ENCODE results near the gene MELTF.
A peak's percentile ranks its signal among the peaks of the same experiment; 100 is the strongest.

MELTF gene

GRCh38 chr3:196968233-196969133, 61.1 kb downstream of the MELTF start, which contains the start of gene PIGZ:
Gene PIGZ, minus strand, starts transcription at chr3:196968833. Its CDS starts 16,802 bp downstream, at chr3:196952031.
- Mint-ChIP-seq H3K9me3 (peaks cover 14% of the 10 kb centered on the region), H3K27me3 (peaks cover 15% of the 10 kb centered on the region), H3K36me3 (ENCODE audit: low read depth) (peaks cover 36% of the 10 kb centered on the region), H3K27ac (peak within 1 kb of the TSS; percentile 83), H3K4me1 (ENCODE audit: low read depth) (peaks cover 38% of the 10 kb centered on the region), H3K4me3 (peak within 1 kb of the TSS; percentile 83)
- intact Hi-C loops (cut with micrococcal nuclease) = loop anchor here (2.0 kb wide), 1 partner anchor 26 kb away; the partner anchor contains the start of gene NCBP2

- intact Hi-C loops (cut with micrococcal nuclease) = loop anchor here (2.0 kb wide), 1 partner anchor 25 kb away; the partner anchor contains the start of gene NCBP2
- Mint-ChIP-seq H3K36me3 (ENCODE audit: low read depth) (peaks cover 36% of the 10 kb centered on the region), H3K4me3 (peak overlapping the region; percentile 75), H3K27ac (no peak overlapping the region), H3K27me3 (peaks cover 15% of the 10 kb centered on the region), H3K4me1 (ENCODE audit: low read depth) (peaks cover 38% of the 10 kb centered on the region), H3K9me3 (peaks cover 14% of the 10 kb centered on the region)
These were observed 62.0 kb downstream of the MELTF start for GRCh38 chr3:196967412-196968232.

- Mint-ChIP-seq H3K9me3 (peaks cover 14% of the 10 kb centered on the region), H3K27ac (no peak overlapping the region), H3K4me3 (no peak overlapping the region), H3K4me1 (ENCODE audit: low read depth) (peaks cover 38% of the 10 kb centered on the region), H3K27me3 (peaks cover 15% of the 10 kb centered on the region), H3K36me3 (ENCODE audit: low read depth) (peaks cover 36% of the 10 kb centered on the region)
- intact Hi-C loops (cut with micrococcal nuclease) = no loop called here
These were observed 62.9 kb downstream of the MELTF start for GRCh38 chr3:196966526-196967401.

GRCh38 chr3:196965804-196966173, 63.8 kb downstream of the MELTF start:
- H3K4me1 Mint-ChIP-seq (ENCODE audit: low read depth) = peaks cover 38% of the 10 kb centered on the region
- no peak overlapping the region for H3K27ac Mint-ChIP-seq
- intact Hi-C loops (cut with micrococcal nuclease) = no loop called here
- H3K36me3 Mint-ChIP-seq (ENCODE audit: low read depth) = peaks cover 36% of the 10 kb centered on the region
- no peak overlapping the region for H3K4me3 Mint-ChIP-seq
- H3K27me3 Mint-ChIP-seq = peaks cover 12% of the 10 kb centered on the region
- peaks cover 14% of the 10 kb centered on the region for H3K9me3 Mint-ChIP-seq

- intact Hi-C loops (cut with micrococcal nuclease) = no loop called here
- Mint-ChIP-seq H3K27me3 (peaks cover 7% of the 10 kb centered on the region), H3K9me3 (peaks cover 14% of the 10 kb centered on the region), H3K4me3 (no peak overlapping the region), H3K4me1 (ENCODE audit: low read depth) (peaks cover 34% of the 10 kb centered on the region), H3K27ac (no peak overlapping the region), H3K36me3 (ENCODE audit: low read depth) (peaks cover 36% of the 10 kb centered on the region)
These were observed 64.4 kb downstream of the MELTF start for GRCh38 chr3:196965112-196965803.

- Mint-ChIP-seq H3K36me3 (ENCODE audit: low read depth) (peaks cover 30% of the 10 kb centered on the region), H3K9me3 (peaks cover 14% of the 10 kb centered on the region), H3K27me3 (peaks cover 4% of the 10 kb centered on the region), H3K4me1 (ENCODE audit: low read depth) (peaks cover 30% of the 10 kb centered on the region), H3K4me3 (no peak overlapping the region), H3K27ac (no peak overlapping the region)
- intact Hi-C loops (cut with micrococcal nuclease) = no loop called here
These were observed 66.0 kb downstream of the MELTF start for GRCh38 chr3:196963631-196963953.

GRCh38 chr3:196962930-196963630, 66.5 kb downstream of the MELTF start:
- Mint-ChIP-seq H3K27ac (no peak overlapping the region), H3K9me3 (peaks cover 14% of the 10 kb centered on the region), H3K36me3 (ENCODE audit: low read depth) (peaks cover 30% of the 10 kb centered on the region), H3K4me1 (ENCODE audit: low read depth) (peaks cover 27% of the 10 kb centered on the region), H3K27me3 (peaks cover 4% of the 10 kb centered on the region), H3K4me3 (no peak overlapping the region)
- intact Hi-C loops (cut with micrococcal nuclease) = no loop called here

- H3K27me3 Mint-ChIP-seq = peaks cover under 1% of the 10 kb centered on the region
- intact Hi-C loops (cut with micrococcal nuclease) = no loop called here
- H3K36me3 Mint-ChIP-seq (ENCODE audit: low read depth) = peaks cover 26% of the 10 kb centered on the region
- peaks cover 14% of the 10 kb centered on the region for H3K9me3 Mint-ChIP-seq
- H3K4me3 Mint-ChIP-seq = no peak overlapping the region
- H3K4me1 Mint-ChIP-seq (ENCODE audit: low read depth) = peaks cover 19% of the 10 kb centered on the region
- no peak overlapping the region for H3K27ac Mint-ChIP-seq
These were observed 67.3 kb downstream of the MELTF start for GRCh38 chr3:196962108-196962929.

- H3K4me1 Mint-ChIP-seq (ENCODE audit: low read depth) = no peaks in the 10 kb centered on the region
- no peak overlapping the region for H3K27ac Mint-ChIP-seq
These were observed 74.8 kb downstream of the MELTF start for GRCh38 chr3:196954832-196955231.

More at GRCh38 chr3:196954832-196955231, 74.8 kb downstream of the MELTF start:
- Mint-ChIP-seq H3K36me3 (ENCODE audit: low read depth) (no peaks in the 10 kb centered on the region), H3K9me3 (no peaks in the 10 kb centered on the region), H3K27me3 (no peaks in the 10 kb centered on the region), H3K4me3 (no peak overlapping the region)
- intact Hi-C loops (cut with micrococcal nuclease) = no loop called here

Data from dendritic cell treated with granulocyte-macrophage colony-stimulating factor and Interleukin-4, amounts not matched to agents 40 ng/mL and 50 ng/mL, for 4 days (primary cell).